Measurements from ENCODE around the gene MVB12B.
A peak's percentile ranks its signal among the peaks of the same experiment; 100 is the strongest.

Gene MVB12B

DNA sequence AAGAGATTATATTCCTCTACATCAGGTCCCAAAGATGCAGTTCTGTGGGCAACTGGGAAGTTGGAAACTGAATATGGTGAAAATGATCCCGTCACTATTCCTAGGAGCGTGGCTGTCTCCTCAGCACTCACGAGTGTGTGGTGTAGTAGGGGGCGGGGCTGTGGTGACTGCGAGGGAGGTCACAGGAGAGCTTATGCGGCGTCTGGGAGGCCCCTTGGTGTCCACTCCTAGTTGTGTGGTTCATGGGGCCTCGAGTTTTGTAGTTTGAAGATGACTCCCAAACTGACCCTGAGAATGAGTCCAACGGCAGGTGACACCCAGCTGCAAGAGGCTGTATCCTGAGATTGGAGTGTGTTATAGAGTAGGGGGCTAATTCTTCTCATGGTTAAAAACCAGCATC, 68.2 kb downstream of the MVB12B start:
- peaks cover 0 to 21% (median 13%) of the 10 kb centered on the region in 4 donors for H3K4me1 ChIP-seq
- DNase-seq = no peak
- H3K4me3 ChIP-seq = no peak overlapping the region
- H3K9me3 ChIP-seq = no peaks in the 10 kb centered on the region
- TF ChIP-seq CTCF (IDR thresholded peaks at IDR 0.05) = no peak
- H3K27ac ChIP-seq = no peak overlapping the region
- peaks cover 5 to 35% (median 14%) of the 10 kb centered on the region in 3 donors for H3K36me3 ChIP-seq
- H3K27me3 ChIP-seq = no peaks in the 10 kb centered on the region
- intact Hi-C loops (cut with DNase I; ENCODE audit: low total_unique reads) = loop anchor here (5.0 kb wide), 3 partner anchors 78 to 102 kb away; no protein-coding TSS in a partner anchor

DNA sequence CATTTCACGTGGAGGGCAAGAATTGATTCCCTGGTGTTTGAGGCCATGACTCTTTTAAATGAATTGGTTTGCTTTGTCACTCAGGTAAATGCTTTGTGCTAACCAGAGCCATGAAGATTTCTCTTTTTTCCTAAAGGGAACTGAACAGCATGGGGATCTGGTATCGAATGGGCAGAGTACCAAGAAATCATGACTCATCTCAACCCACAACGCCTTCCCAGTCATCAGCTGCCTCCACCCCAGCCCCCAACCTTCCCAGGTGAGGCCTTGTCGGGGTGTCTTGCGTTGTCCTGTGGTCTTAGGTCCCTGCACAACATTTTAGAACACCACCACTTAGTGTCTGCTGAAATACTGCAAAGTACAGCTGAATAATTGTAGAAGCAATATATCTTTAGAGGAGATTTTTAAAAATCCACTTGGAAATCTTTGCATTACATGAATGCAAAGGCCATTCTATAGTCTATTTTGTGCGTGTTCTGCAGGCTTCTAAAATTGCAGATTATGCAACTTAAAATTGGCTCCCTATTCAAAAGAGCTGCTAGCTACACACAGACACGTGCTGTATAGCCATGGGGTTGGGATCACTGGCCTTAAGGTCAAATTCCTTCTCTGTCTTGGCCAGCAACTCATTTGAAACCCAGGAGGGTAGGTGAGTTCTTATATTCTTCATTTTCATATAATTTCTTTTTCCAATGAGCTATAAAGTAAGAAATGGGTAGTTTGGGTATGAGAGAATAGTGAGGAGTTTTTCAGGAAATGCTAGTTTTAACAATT, 69.0 kb downstream of the MVB12B start:
- intact Hi-C loops (cut with DNase I; ENCODE audit: low total_unique reads) = loop anchor here (5.0 kb wide), 3 partner anchors 78 to 102 kb away; no protein-coding TSS in a partner anchor
- no peak for DNase-seq
- H3K4me1 ChIP-seq = peaks cover 0 to 21% (median 13%) of the 10 kb centered on the region in 4 donors
- peaks cover 5 to 36% (median 16%) of the 10 kb centered on the region in 3 donors for H3K36me3 ChIP-seq
- no peak overlapping the region for H3K27ac ChIP-seq
- H3K9me3 ChIP-seq = no peaks in the 10 kb centered on the region
- H3K4me3 ChIP-seq = no peak overlapping the region
- no peaks in the 10 kb centered on the region for H3K27me3 ChIP-seq
- TF ChIP-seq CTCF (IDR thresholded peaks at IDR 0.05) = no peak

GRCh38 chr9:126397056-126397455, 70.4 kb downstream of the MVB12B start:
- H3K27me3 ChIP-seq = no peaks in the 10 kb centered on the region
- no peak overlapping the region for H3K4me3 ChIP-seq
- intact Hi-C loops (cut with DNase I; ENCODE audit: low total_unique reads) = loop anchor here (5.0 kb wide), 3 partner anchors 80 to 100 kb away; no protein-coding TSS in a partner anchor
- no peaks in the 10 kb centered on the region for H3K9me3 ChIP-seq
- no peak overlapping the region for H3K27ac ChIP-seq
- no peak for TF ChIP-seq CTCF (IDR thresholded peaks at IDR 0.05)
- H3K4me1 ChIP-seq = peaks cover 0 to 14% (median 9%) of the 10 kb centered on the region in 4 donors
- DNase-seq = no peak
- peaks cover 5 to 45% (median 16%) of the 10 kb centered on the region in 3 donors for H3K36me3 ChIP-seq

DNA sequence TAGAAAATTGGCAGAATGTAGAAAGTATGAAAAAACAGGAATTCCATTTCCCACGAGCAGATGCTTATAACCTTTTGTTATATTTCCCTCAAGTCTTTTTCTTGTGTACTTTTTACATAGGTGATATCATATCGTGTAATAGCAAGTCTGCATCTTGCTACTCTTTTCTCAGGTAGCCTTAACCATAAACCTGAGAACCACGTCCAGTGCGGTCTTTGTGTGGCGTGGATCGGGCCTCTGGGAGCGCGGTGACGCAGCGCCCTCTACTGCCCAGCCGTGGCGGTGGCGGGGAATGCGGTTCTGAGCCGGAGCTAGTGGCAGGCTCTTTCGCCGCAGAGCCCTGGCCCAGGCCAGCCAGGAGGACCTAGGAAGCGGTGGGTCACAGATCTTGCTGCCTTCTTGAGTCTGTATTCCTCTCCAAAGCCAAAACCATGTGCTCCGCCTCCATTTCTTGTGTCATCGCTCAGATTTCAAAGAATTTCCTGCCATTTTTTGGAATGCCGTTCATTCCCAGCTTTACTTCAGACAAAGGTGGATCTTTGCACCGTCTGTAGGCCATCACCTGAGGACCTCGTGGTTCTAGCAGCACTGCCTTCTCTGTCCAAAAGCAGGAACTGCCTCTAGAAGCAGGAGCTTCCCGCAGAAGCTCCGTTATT, 71.9 kb downstream of the MVB12B start:
- Histone ChIP-seq H3K36me3 (peaks cover 5 to 52% (median 28%) of the 10 kb centered on the region in 3 donors), H3K27me3 (no peaks in the 10 kb centered on the region), H3K9me3 (no peaks in the 10 kb centered on the region), H3K27ac (no peak overlapping the region), H3K4me3 (no peak overlapping the region), H3K4me1 (peaks cover 0 to 3% (median 0%) of the 10 kb centered on the region in 4 donors)
- TF ChIP-seq CTCF (IDR thresholded peaks at IDR 0.05) = peak; percentile 89 to 95
- intact Hi-C loops (cut with DNase I; ENCODE audit: low total_unique reads) = loop anchor here (5.0 kb wide), 3 partner anchors 81 to 99 kb away; no protein-coding TSS in a partner anchor
- peak; percentile 69 to 85 for DNase-seq

DNA sequence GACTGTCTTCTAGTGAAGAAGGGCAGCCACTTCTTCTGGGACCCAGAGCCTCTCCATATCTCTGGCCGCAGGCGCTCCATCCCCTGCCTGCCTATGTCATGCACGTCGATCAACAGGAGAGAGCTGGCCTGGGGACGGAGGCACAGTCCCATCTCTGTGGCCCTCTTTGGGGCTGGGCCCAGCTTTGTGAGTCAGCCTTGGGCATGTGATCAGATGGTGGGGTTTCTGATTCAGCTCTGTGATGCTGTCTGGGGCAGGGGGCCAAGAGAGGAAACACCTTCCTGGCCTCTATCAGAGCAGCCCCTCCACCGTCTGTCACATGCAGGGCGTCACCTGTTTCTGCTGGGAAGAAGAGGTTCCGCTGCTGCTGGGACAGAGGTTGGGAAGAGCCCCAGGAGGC, 72.6 kb downstream of the MVB12B start:
- H3K27me3 ChIP-seq = no peaks in the 10 kb centered on the region
- intact Hi-C loops (cut with DNase I; ENCODE audit: low total_unique reads) = loop anchor here (5.0 kb wide), 3 partner anchors 82 to 98 kb away; no protein-coding TSS in a partner anchor
- H3K36me3 ChIP-seq = peaks cover 5 to 49% (median 28%) of the 10 kb centered on the region in 3 donors
- DNase-seq = peak in 1 of 2 donors; percentile 57
- TF ChIP-seq CTCF (IDR thresholded peaks at IDR 0.05) = no peak
- no peak overlapping the region for H3K27ac ChIP-seq
- H3K4me1 ChIP-seq = peaks cover 0 to 3% (median 0%) of the 10 kb centered on the region in 4 donors
- no peak overlapping the region for H3K4me3 ChIP-seq
- H3K9me3 ChIP-seq = no peaks in the 10 kb centered on the region
